GM19455 (cell line): Measurements from ENCODE around the gene RDH13.
"Not testable (repeated sequence)": the region's sequence is repeated elsewhere in the genome, so short reads cannot be mapped to it uniquely, and the experiment has no call there.

Source experiments
- ATAC-seq: cut with Tn5 transposase; IDR thresholded peaks from one replicate; pipeline ENCODE4 v1.9.1; 2021; ENCODE audit not compliant: unreplicated experiment

RDH13 gene

GRCh38 chr19:55047951-55048350 is 15.0 kb downstream of the RDH13 start:
- no peak for ATAC-seq

- ATAC-seq, result no peak
Measured at GRCh38 chr19:55046975-55047622, 15.8 kb downstream of the RDH13 start.

- no peak for ATAC-seq
Measured at GRCh38 chr19:55044771-55045716, 17.9 kb downstream of the RDH13 start.

- ATAC-seq, result no peak
Measured at GRCh38 chr19:55044286-55044685, 18.7 kb downstream of the RDH13 start.

- ATAC-seq, result no peak
Measured at GRCh38 chr19:55042688-55043087, 20.3 kb downstream of the RDH13 start.

- no peak for ATAC-seq
Measured at GRCh38 chr19:55042344-55042678, 20.6 kb downstream of the RDH13 start.

GRCh38 chr19:55041627-55042343 is 21.2 kb downstream of the RDH13 start:
- ATAC-seq, result no peak

GRCh38 chr19:55041244-55041626 is 21.7 kb downstream of the RDH13 start:
- no peak for ATAC-seq

GRCh38 chr19:55040654-55041053 is 22.3 kb downstream of the RDH13 start:
- ATAC-seq, result not testable (repeated sequence)

- not testable (repeated sequence) for ATAC-seq
Measured at GRCh38 chr19:55037603-55038002, 25.3 kb downstream of the RDH13 start.

- ATAC-seq, result no peak
Measured at GRCh38 chr19:55036058-55036457, 26.9 kb downstream of the RDH13 start.

- ATAC-seq, result no peak
Measured at GRCh38 chr19:55034751-55035150, 28.2 kb downstream of the RDH13 start.

GRCh38 chr19:55032976-55033643 is 29.8 kb downstream of the RDH13 start:
- ATAC-seq, result not testable (repeated sequence)

- no peak for ATAC-seq
Measured at GRCh38 chr19:55032170-55032800, 30.7 kb downstream of the RDH13 start.

- ATAC-seq, result no peak
Measured at GRCh38 chr19:55031178-55031577, 31.8 kb downstream of the RDH13 start.

- ATAC-seq, result no peak
Measured at GRCh38 chr19:55028757-55029156, 34.2 kb downstream of the RDH13 start.

GRCh38 chr19:55027472-55028337 is 35.2 kb downstream of the RDH13 start:
- no peak for ATAC-seq

- ATAC-seq, result not testable (repeated sequence)
Measured at GRCh38 chr19:55027140-55027471, 35.8 kb downstream of the RDH13 start.

- ATAC-seq, result no peak
Measured at GRCh38 chr19:55024111-55024510, 38.8 kb downstream of the RDH13 start.

- not testable (repeated sequence) for ATAC-seq
Measured at GRCh38 chr19:55020351-55020750, 42.6 kb downstream of the RDH13 start.
